GM19328 (cell line): ENCODE data around the gene KMO.

ENCODE experiments used
- ATAC-seq: cut with Tn5 transposase; IDR thresholded peaks from one replicate; pipeline ENCODE4 v1.9.1; 2021; ENCODE audit warnings: mild to moderate bottlenecking, moderate library complexity; ENCODE audit not compliant: unreplicated experiment

Gene KMO

GRCh38 chr1:241624935-241625334 is 92.8 kb downstream of the KMO start:
- ATAC-seq, result no peak

- ATAC-seq, result peak; percentile 78
Measured at GRCh38 chr1:241627453-241628259, 95.5 kb downstream of the KMO start.

GRCh38 chr1:241630005-241630404 is 97.8 kb downstream of the KMO start:
- no peak for ATAC-seq

GRCh38 chr1:241630476-241630875 is 98.3 kb downstream of the KMO start:
- no peak for ATAC-seq

GRCh38 chr1:241630899-241631298 is 98.7 kb downstream of the KMO start:
- ATAC-seq, result no peak

- ATAC-seq, result no peak
Measured at GRCh38 chr1:241631674-241632073, 99.5 kb downstream of the KMO start.

- no peak for ATAC-seq
Measured at GRCh38 chr1:241632987-241633386, 100.8 kb downstream of the KMO start.

- no peak for ATAC-seq
Measured at GRCh38 chr1:241635556-241636152, 103.5 kb downstream of the KMO start.

- ATAC-seq, result no peak
Measured at GRCh38 chr1:241636291-241636690, 104.1 kb downstream of the KMO start.

GRCh38 chr1:241637046-241637590 is 104.9 kb downstream of the KMO start:
- no peak for ATAC-seq

GRCh38 chr1:241637604-241638003 is 105.4 kb downstream of the KMO start:
- ATAC-seq, result no peak

- ATAC-seq, result no peak
Measured at GRCh38 chr1:241638099-241638682, 106.0 kb downstream of the KMO start.

GRCh38 chr1:241638909-241639622 is 106.9 kb downstream of the KMO start:
- ATAC-seq, result no peak

GRCh38 chr1:241639623-241640148 is 107.5 kb downstream of the KMO start:
- peak; percentile 46 for ATAC-seq

GRCh38 chr1:241640149-241640866 is 108.1 kb downstream of the KMO start, which contains the start of the genes CHML and OPN3:
Gene CHML, minus strand, starts transcription at chr1:241640369. Its CDS starts 4,603 bp downstream, at chr1:241635766.
Gene OPN3, minus strand, starts transcription at chr1:241640369. Its CDS starts 115 bp downstream, at chr1:241640254.
- ATAC-seq, result peak; percentile 91

- no peak for ATAC-seq
Measured at GRCh38 chr1:241640867-241641622, 108.9 kb downstream of the KMO start.

- ATAC-seq, result no peak
Measured at GRCh38 chr1:241641773-241642592, 109.8 kb downstream of the KMO start.

GRCh38 chr1:241642593-241642944 is 110.4 kb downstream of the KMO start:
- ATAC-seq, result no peak

GRCh38 chr1:241644259-241644658 is 112.1 kb downstream of the KMO start:
- ATAC-seq, result no peak
